ENCODE measurements around the gene MED12L.

MED12L gene

GRCh38 chr3:151283387-151283786 lies 197.9 kb downstream of the MED12L start:
- in situ Hi-C loops (cut with MboI; ENCODE audit: low sequenced_read_pairs): loop anchor here (25.0 kb wide), 1 partner anchor 554 kb away; no protein-coding TSS in a partner anchor

GRCh38 chr3:151283907-151284461 lies 198.5 kb downstream of the MED12L start:
- in situ Hi-C loops (cut with MboI; ENCODE audit: low sequenced_read_pairs): loop anchor here (25.0 kb wide), 1 partner anchor 553 kb away; no protein-coding TSS in a partner anchor

GRCh38 chr3:151285940-151286339 lies 200.5 kb downstream of the MED12L start:
- in situ Hi-C loops (cut with MboI; ENCODE audit: low sequenced_read_pairs): loop anchor here (25.0 kb wide), 1 partner anchor 551 kb away; no protein-coding TSS in a partner anchor

- in situ Hi-C loops (cut with MboI; ENCODE audit: low sequenced_read_pairs): loop anchor here (25.0 kb wide), 1 partner anchor 548 kb away; no protein-coding TSS in a partner anchor
Observed at GRCh38 chr3:151289445-151289844, 204.0 kb downstream of the MED12L start.

GRCh38 chr3:151290673-151291072 lies 205.2 kb downstream of the MED12L start:
- in situ Hi-C loops (cut with MboI; ENCODE audit: low sequenced_read_pairs): loop anchor here (25.0 kb wide), 1 partner anchor 547 kb away; no protein-coding TSS in a partner anchor

GRCh38 chr3:151293127-151293526 lies 207.7 kb downstream of the MED12L start:
- in situ Hi-C loops (cut with MboI; ENCODE audit: low sequenced_read_pairs): loop anchor here (25.0 kb wide), 1 partner anchor 544 kb away; no protein-coding TSS in a partner anchor

- in situ Hi-C loops (cut with MboI; ENCODE audit: low sequenced_read_pairs): loop anchor here (25.0 kb wide), 1 partner anchor 541 kb away; no protein-coding TSS in a partner anchor
Observed at GRCh38 chr3:151296226-151296625, 210.8 kb downstream of the MED12L start.

- in situ Hi-C loops (cut with MboI; ENCODE audit: low sequenced_read_pairs): loop anchor here (25.0 kb wide), 1 partner anchor 540 kb away; no protein-coding TSS in a partner anchor
Observed at GRCh38 chr3:151297429-151297828, 212.0 kb downstream of the MED12L start.

- in situ Hi-C loops (cut with MboI; ENCODE audit: low sequenced_read_pairs): loop anchor here (25.0 kb wide), 1 partner anchor 538 kb away; no protein-coding TSS in a partner anchor
Observed at GRCh38 chr3:151299006-151299405, 213.5 kb downstream of the MED12L start.

GRCh38 chr3:151300539-151300938 lies 215.1 kb downstream of the MED12L start:
- in situ Hi-C loops (cut with MboI; ENCODE audit: low sequenced_read_pairs): no loop called here

GRCh38 chr3:151301787-151302186 lies 216.3 kb downstream of the MED12L start:
- in situ Hi-C loops (cut with MboI; ENCODE audit: low sequenced_read_pairs): no loop called here

GRCh38 chr3:151303751-151304150 lies 218.3 kb downstream of the MED12L start:
- in situ Hi-C loops (cut with MboI; ENCODE audit: low sequenced_read_pairs): no loop called here

- in situ Hi-C loops (cut with MboI; ENCODE audit: low sequenced_read_pairs): no loop called here
Observed at GRCh38 chr3:151305060-151305774, 219.8 kb downstream of the MED12L start.

GRCh38 chr3:151305775-151306151 lies 220.3 kb downstream of the MED12L start:
- in situ Hi-C loops (cut with MboI; ENCODE audit: low sequenced_read_pairs): no loop called here

- in situ Hi-C loops (cut with MboI; ENCODE audit: low sequenced_read_pairs): no loop called here
Observed at GRCh38 chr3:151306168-151306810, 220.8 kb downstream of the MED12L start.

GRCh38 chr3:151307131-151307530 lies 221.7 kb downstream of the MED12L start:
- in situ Hi-C loops (cut with MboI; ENCODE audit: low sequenced_read_pairs): no loop called here

GRCh38 chr3:151307583-151308488 lies 222.4 kb downstream of the MED12L start:
- in situ Hi-C loops (cut with MboI; ENCODE audit: low sequenced_read_pairs): no loop called here

- in situ Hi-C loops (cut with MboI; ENCODE audit: low sequenced_read_pairs): no loop called here
Observed at GRCh38 chr3:151309566-151309965, 224.1 kb downstream of the MED12L start.

- in situ Hi-C loops (cut with MboI; ENCODE audit: low sequenced_read_pairs): no loop called here
Observed at GRCh38 chr3:151312972-151313371, 227.5 kb downstream of the MED12L start.

GRCh38 chr3:151314137-151314536 lies 228.7 kb downstream of the MED12L start:
- in situ Hi-C loops (cut with MboI; ENCODE audit: low sequenced_read_pairs): no loop called here
